DND-41 (cell line): Measurements from ENCODE around the gene ACER3.

Experiments used
- EZH2 ChIP-seq: IDR thresholded peaks from 3 replicates; pipeline ENCODE4 v1.6.1; 2012; ENCODE audit warnings: borderline replicate concordance, low read depth, mild to moderate bottlenecking, moderate library complexity, low read length, inconsistent platforms; ENCODE audit not compliant: severe bottlenecking
- TF ChIP-seq, protein P1 (sequence below): IDR thresholded peaks from 2 replicates; pipeline ENCODE4 v1.5.1; 2012; ENCODE audit warnings: borderline replicate concordance, low read length, moderate library complexity, mild to moderate bottlenecking; ENCODE audit not compliant: poor library complexity, severe bottlenecking; ENCODE audit errors: extremely low read depth

DNA sequence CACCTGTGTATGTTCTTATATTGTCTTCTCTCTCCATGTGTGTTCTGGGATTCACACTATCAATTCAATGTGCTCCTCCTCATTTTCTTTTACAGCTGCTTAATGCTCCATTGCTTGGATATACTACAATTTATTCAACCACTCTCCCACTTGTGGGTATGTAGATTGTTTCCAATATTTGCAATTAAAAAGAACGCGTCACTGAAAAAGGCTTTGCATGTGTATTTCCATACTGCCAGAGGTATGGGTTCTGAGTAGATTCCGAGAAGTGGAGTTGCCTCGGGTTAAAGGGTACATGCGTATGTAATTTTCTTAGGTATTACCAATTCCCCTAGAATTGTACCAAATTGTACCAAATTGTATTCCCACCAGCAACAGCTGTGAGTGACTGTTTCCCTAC, 199.1 kb downstream of the ACER3 start:
- TF ChIP-seq, protein P1, sequence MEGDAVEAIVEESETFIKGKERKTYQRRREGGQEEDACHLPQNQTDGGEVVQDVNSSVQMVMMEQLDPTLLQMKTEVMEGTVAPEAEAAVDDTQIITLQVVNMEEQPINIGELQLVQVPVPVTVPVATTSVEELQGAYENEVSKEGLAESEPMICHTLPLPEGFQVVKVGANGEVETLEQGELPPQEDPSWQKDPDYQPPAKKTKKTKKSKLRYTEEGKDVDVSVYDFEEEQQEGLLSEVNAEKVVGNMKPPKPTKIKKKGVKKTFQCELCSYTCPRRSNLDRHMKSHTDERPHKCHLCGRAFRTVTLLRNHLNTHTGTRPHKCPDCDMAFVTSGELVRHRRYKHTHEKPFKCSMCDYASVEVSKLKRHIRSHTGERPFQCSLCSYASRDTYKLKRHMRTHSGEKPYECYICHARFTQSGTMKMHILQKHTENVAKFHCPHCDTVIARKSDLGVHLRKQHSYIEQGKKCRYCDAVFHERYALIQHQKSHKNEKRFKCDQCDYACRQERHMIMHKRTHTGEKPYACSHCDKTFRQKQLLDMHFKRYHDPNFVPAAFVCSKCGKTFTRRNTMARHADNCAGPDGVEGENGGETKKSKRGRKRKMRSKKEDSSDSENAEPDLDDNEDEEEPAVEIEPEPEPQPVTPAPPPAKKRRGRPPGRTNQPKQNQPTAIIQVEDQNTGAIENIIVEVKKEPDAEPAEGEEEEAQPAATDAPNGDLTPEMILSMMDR = no peak
- TF ChIP-seq EZH2 = no peak
